Right ventricle myocardium superior (tissue), 1 donor: ENCODE results near the gene SLC16A10. TPM values are rescaled to one million over a fixed set of nuclear protein-coding genes. Genes with fewer than 3 reads are reported as not detected.
"Not testable (repeated sequence)": the region's sequence is repeated elsewhere in the genome, so short reads cannot be mapped to it uniquely, and the experiment has no call there.

ENCODE experiments used
- ATAC-seq: fragments of 200-7000 bp; cut with Tn5 transposase; one replicate; pipeline ENCODE4 v1.9.1; 2020; ENCODE audit warnings: mild to moderate bottlenecking; ENCODE audit not compliant: poor library complexity
- DNase-seq: peaks from one replicate; pipeline ENCODE4 v3.0.0-alpha.2; 2020
- intact Hi-C: fragments of 100-400 bp; cut with DNase I; formaldehyde crosslinking; loops from one replicate; pipeline ENCODE4 v1.11.2; 2022
- long read RNA-seq: library from polyadenylated mRNA; unstranded; transcript quantifications from one replicate; pipeline ENCODE4 v2.0.0, GENCODE V29; 2021
- total RNA-seq: library from RNA; stranded (reverse); fragmentation: NEBNext Ultra II Directional; extraction: Animal tissue kit (Norgen Biotek cat#: 25700); gene quantifications from one replicate; pipeline ENCODE4 v1.2.1, GENCODE V29; 2021
- donor health status: DM: no; HTN: yes; CAD: no; lungs with severe emphysema.

SLC16A10 gene
- total RNA-seq: 8.6 TPM
- long read RNA-seq, transcript SLC16A10-202 (6 exons, 2,508 nt): major isoform, 13 of 16 reads
- long read RNA-seq, partial matches to known transcripts: 1 of 16 reads
- long read RNA-seq, other reads (novel, unspliced or antisense): 2 of 16 reads

- DNase-seq (peak; percentile 87), ATAC-seq (peak; percentile 97)
- intact Hi-C loops: no loop called here
Measured at GRCh38 chr6:111087106-111087835, at the start of gene SLC16A10. Gene SLC16A10 (plus strand): TSS chr6:111087503. CDS start chr6:111087753, 250 bp downstream.

GRCh38 chr6:111038534-111039252 is 48.6 kb upstream of the SLC16A10 start:
- DNase-seq (no peak), ATAC-seq (no peak)
- intact Hi-C loops: no loop called here

- intact Hi-C loops: no loop called here
Measured at GRCh38 chr6:111041917-111042316, 45.4 kb upstream of the SLC16A10 start.

GRCh38 chr6:111047244-111047643 is 40.1 kb upstream of the SLC16A10 start:
- no peak for ATAC-seq
- intact Hi-C loops: no loop called here
- no peak for DNase-seq

More at GRCh38 chr6:111041917-111042316, 45.4 kb upstream of the SLC16A10 start:
- DNase-seq (no peak), ATAC-seq (no peak)

GRCh38 chr6:111050261-111051023 is 36.9 kb upstream of the SLC16A10 start:
- ATAC-seq: peak; percentile 43
- intact Hi-C loops: loop anchor here (10.0 kb wide), 1 partner anchor 154 kb away; no protein-coding TSS in a partner anchor
- DNase-seq: no peak

- intact Hi-C loops: loop anchor here (10.0 kb wide), 1 partner anchor 153 kb away; no protein-coding TSS in a partner anchor
- no peak for DNase-seq
- no peak for ATAC-seq
Measured at GRCh38 chr6:111052171-111052570, 35.1 kb upstream of the SLC16A10 start.

GRCh38 chr6:111057074-111057752 is 30.1 kb upstream of the SLC16A10 start:
- ATAC-seq (peak; percentile 89), DNase-seq (no peak)
- intact Hi-C loops: loop anchor here (10.0 kb wide), 1 partner anchor 148 kb away; no protein-coding TSS in a partner anchor

- no peak for DNase-seq
- no peak for ATAC-seq
- intact Hi-C loops: no loop called here
Measured at GRCh38 chr6:111061508-111061907, 25.8 kb upstream of the SLC16A10 start.

- DNase-seq, intact Hi-C loops, ATAC-seq: not testable (repeated sequence)
Measured at GRCh38 chr6:111061985-111062384, 25.3 kb upstream of the SLC16A10 start.

- DNase-seq, intact Hi-C loops, ATAC-seq: not testable (repeated sequence)
Measured at GRCh38 chr6:111062860-111063259, 24.4 kb upstream of the SLC16A10 start.

- DNase-seq (no peak), ATAC-seq (no peak)
- intact Hi-C loops: no loop called here
Measured at GRCh38 chr6:111068109-111068865, 19.0 kb upstream of the SLC16A10 start.

- intact Hi-C loops: no loop called here
- DNase-seq (no peak), ATAC-seq (no peak)
Measured at GRCh38 chr6:111068866-111069234, 18.5 kb upstream of the SLC16A10 start.

GRCh38 chr6:111069382-111070104 is 17.8 kb upstream of the SLC16A10 start:
- no peak for DNase-seq
- no peak for ATAC-seq
- intact Hi-C loops: no loop called here

GRCh38 chr6:111070105-111071005 is 16.9 kb upstream of the SLC16A10 start:
- no peak for ATAC-seq
- DNase-seq: no peak
- intact Hi-C loops: no loop called here

GRCh38 chr6:111072801-111073360 is 14.4 kb upstream of the SLC16A10 start:
- DNase-seq (no peak), ATAC-seq (no peak)
- intact Hi-C loops: no loop called here

- DNase-seq (no peak), ATAC-seq (no peak)
- intact Hi-C loops: no loop called here
Measured at GRCh38 chr6:111074311-111074710, 13.0 kb upstream of the SLC16A10 start.
